Activated CD8-positive, alpha-beta memory T cell treated with anti-CD3 and anti-CD28 coated beads for 36 hours (primary cell): ENCODE results near the gene ASTL. TPM values are rescaled to one million over a fixed set of nuclear protein-coding genes. Genes with fewer than 3 reads are reported as not detected.

Experiments
- CTCF ChIA-PET: fragments of 350-600 bp; sonication (Branson Sonifier 250); formaldehyde crosslinking; loops from one replicate; lab custom pipeline; 2021; ENCODE audit warnings: antibody characterized with exemption; lab: Charles Lee
- POLR2A ChIA-PET: fragments of 350-600 bp; sonication (Branson Sonifier 250); formaldehyde crosslinking; loops from one replicate; lab custom pipeline; 2021; ENCODE audit warnings: antibody characterized with exemption; lab: Charles Lee
- total RNA-seq, 2 experiments: library from RNA; stranded (reverse); gene quantifications; one replicate each; pipeline ENCODE4 v1.2.3, GENCODE V29; 2021

Gene ASTL
- total RNA-seq, 2 experiments from 2014 or later: 18.1 to 19.3 TPM

- CTCF ChIA-PET: interaction anchor here (0.6 to 9.8 kb wide), 9 partner anchors 10 to 694 kb away, joined by 3 to 141 read pairs (median 4); partner anchors contain the start of genes ANKRD39, ASTL and DUSP2
- POLR2A ChIA-PET: interaction anchor here (0.5 to 10.7 kb wide), 8 partner anchors 11 to 44 kb away, joined by 3 to 240 read pairs (median 6); partner anchors contain the start of gene DUSP2
These were observed 25.6 kb upstream of the ASTL start for GRCh38 chr2:96163768-96164429.

- POLR2A ChIA-PET: interaction anchor here (1.0 to 10.7 kb wide), 6 partner anchors 11 to 45 kb away, joined by 3 to 240 read pairs (median 6); partner anchors contain the start of gene DUSP2
- CTCF ChIA-PET: interaction anchor here (0.6 to 9.8 kb wide), 7 partner anchors 10 to 171 kb away, joined by 3 to 141 read pairs (median 5); partner anchors contain the start of genes ASTL and DUSP2
These were observed 25.1 kb upstream of the ASTL start for GRCh38 chr2:96163415-96163767.

- ChIA-PET POLR2A (interaction anchor here (10.7 kb wide), 1 partner anchor 17 kb away, joined by 240 read pairs; the partner anchor contains the start of gene DUSP2), CTCF (interaction anchor here (0.7 to 9.8 kb wide), 4 partner anchors 12 to 169 kb away, joined by 3 to 141 read pairs (median 13); partner anchors contain the start of genes ASTL and DUSP2)
These were observed 23.6 kb upstream of the ASTL start for GRCh38 chr2:96161898-96162297.

GRCh38 chr2:96160366-96160765, 22.1 kb upstream of the ASTL start:
- POLR2A ChIA-PET: interaction anchor here (10.7 kb wide), 1 partner anchor 15 kb away, joined by 240 read pairs; the partner anchor contains the start of gene DUSP2
- CTCF ChIA-PET: interaction anchor here (2.9 to 9.8 kb wide), 3 partner anchors 14 to 22 kb away, joined by 8 to 141 read pairs (median 12); partner anchors contain the start of genes ASTL and DUSP2

DNA sequence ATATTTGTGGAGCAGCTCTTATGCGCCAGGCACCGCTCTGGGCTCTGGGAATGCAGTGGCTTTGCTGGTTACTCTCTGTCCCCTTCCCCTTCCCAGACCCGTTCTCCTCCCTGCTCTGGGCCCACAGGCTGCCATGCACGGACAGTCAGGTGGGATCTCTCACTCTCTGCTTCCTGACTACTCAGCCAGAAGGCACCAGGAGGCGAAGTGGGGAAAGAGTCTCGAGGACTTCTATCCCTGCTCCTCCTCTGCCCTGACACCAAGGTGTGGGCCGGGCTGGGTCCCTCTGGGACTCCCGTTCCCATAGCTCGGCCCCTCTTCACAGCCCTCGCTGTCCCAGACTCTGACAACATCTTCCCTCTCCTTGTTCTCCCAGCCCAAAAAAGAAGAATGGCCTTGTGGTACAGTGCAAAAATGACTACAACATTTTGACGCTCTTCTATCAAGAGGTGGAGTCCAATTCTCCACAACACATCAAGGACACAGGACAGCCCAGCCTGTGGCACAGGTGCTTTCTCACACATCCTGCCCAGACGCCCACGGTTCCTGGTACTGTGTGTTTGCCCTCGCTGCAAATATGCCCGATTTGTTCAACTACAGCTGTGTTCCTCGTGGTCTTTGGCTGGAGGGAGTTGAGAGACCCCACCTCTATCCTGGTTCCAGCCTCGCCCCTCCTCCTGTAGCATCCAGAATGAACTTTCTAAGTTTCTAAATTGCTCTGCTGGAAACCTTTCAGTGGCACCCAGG, 21.0 kb upstream of the ASTL start:
- CTCF ChIA-PET: interaction anchor here (2.7 to 9.8 kb wide), 4 partner anchors 8 to 20 kb away, joined by 7 to 141 read pairs (median 10); partner anchors contain the start of genes ASTL and DUSP2
- POLR2A ChIA-PET: interaction anchor here (1.3 to 10.7 kb wide), 2 partner anchors 14 to 21 kb away, joined by 8 to 240 read pairs; partner anchors contain the start of genes ASTL and DUSP2

DNA sequence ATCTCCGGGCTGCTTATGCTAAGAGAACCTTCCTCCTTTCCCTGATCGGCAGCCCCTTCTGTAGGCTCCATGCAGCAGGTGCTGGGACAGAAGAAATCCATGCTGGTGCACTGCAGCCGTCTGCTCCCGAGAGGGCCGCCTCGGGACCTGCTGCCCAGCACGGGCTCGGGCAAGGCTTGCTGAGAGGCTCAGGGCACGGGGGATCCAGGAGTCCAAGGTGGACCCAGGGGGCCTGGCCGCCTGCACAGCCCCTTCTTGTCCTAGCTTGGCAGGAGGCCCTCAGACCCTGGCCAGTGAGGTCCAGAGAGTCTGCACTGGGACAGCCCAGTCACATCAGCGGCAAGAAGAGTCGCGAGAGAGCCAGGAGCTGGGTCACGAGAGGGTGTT, 20.2 kb upstream of the ASTL start:
- CTCF ChIA-PET: interaction anchor here (2.7 to 9.8 kb wide), 4 partner anchors 8 to 20 kb away, joined by 7 to 141 read pairs (median 10); partner anchors contain the start of genes ASTL and DUSP2
- POLR2A ChIA-PET: interaction anchor here (1.3 to 10.7 kb wide), 3 partner anchors 13 to 50 kb away, joined by 6 to 240 read pairs (median 8); partner anchors contain the start of genes ASTL, DUSP2 and STARD7

DNA sequence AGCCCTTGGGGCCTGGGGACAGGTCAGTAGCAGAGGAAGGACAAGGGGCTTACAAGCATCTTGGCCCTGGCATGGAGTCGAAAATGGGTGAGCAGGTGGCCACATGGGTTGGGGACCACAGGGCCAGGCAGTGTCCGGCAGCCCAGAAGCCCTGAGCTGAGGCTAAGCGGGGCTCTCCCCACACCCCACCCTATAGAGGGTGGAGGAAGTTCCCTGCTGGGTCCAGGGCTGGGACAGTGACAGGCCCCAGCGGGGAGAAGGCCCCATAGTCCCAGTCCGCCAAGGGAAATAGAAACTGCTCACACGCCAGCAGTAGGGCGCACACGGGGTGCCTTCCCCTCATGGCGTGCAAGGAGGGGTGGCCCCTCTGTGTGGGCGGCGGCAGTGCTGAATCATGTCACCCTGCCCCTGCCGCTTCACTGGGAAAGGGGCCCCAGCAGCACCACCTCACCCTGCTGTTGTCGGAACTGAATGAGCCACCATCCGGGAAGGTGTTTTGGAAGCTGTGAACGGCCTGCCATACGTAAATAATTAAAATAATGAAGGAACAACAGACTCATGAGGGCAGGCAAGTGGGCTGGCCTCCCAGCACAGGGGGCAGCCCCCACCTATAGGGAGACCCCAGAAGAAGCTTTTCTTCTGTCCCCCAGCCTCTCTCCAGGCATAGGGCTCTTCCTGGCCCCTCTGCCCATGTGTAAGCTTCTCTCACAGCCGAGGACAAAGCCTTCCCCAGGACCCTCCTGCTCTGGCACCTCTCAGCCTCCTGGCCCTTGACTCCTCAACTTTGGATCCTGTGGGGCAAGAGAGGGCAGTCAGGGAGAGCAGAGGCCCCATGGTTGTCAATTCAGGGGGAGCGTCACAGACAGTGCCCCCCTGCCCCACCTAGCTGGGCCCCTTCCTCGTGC, 19.6 kb upstream of the ASTL start:
- ChIA-PET POLR2A (interaction anchor here (1.3 to 10.7 kb wide), 3 partner anchors 13 to 50 kb away, joined by 6 to 240 read pairs (median 8); partner anchors contain the start of genes ASTL, DUSP2 and STARD7), CTCF (interaction anchor here (2.7 to 9.8 kb wide), 4 partner anchors 9 to 19 kb away, joined by 7 to 141 read pairs (median 10); partner anchors contain the start of genes ASTL and DUSP2)

DNA sequence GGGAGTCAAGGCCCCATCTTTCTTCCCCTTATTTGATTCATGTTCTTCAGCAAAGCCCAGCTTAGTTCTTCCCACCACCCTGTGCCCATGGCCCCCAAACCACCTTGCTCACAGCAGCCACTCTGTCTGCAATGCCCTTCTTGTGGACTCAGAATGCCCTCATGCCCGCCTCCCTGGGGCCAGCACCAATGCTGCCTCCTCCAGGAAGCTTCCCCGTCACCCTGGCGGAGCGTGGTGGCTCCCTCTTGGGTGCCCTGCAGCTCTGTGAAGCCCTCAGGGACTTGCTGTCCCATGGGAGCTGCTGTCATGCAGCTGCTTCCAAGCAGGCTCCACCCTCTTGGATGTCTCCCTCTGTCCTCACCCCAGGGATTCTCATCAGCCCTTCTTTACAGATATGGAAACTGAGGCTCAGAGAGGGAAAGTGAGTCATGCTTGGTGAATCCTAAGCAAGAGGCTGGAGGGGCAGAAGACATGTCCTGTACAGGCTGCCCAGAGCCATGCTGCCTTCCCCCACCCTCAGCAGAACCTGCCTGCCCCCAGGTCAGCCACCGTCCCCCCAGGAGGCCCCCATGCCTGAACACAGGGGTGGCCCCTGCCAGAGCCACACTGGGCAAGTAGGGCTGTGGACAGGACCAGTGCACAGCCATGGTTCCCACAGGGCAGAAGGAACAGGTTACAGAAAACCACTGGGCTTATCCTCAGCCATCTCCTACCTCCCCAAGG, 18.8 kb upstream of the ASTL start:
- ChIA-PET CTCF (interaction anchor here (2.7 to 9.8 kb wide), 3 partner anchors 10 to 18 kb away, joined by 7 to 141 read pairs (median 12); partner anchors contain the start of gene DUSP2), POLR2A (interaction anchor here (1.5 to 10.7 kb wide), 2 partner anchors 12 to 51 kb away, joined by 6 to 240 read pairs; partner anchors contain the start of genes DUSP2 and STARD7)

DNA sequence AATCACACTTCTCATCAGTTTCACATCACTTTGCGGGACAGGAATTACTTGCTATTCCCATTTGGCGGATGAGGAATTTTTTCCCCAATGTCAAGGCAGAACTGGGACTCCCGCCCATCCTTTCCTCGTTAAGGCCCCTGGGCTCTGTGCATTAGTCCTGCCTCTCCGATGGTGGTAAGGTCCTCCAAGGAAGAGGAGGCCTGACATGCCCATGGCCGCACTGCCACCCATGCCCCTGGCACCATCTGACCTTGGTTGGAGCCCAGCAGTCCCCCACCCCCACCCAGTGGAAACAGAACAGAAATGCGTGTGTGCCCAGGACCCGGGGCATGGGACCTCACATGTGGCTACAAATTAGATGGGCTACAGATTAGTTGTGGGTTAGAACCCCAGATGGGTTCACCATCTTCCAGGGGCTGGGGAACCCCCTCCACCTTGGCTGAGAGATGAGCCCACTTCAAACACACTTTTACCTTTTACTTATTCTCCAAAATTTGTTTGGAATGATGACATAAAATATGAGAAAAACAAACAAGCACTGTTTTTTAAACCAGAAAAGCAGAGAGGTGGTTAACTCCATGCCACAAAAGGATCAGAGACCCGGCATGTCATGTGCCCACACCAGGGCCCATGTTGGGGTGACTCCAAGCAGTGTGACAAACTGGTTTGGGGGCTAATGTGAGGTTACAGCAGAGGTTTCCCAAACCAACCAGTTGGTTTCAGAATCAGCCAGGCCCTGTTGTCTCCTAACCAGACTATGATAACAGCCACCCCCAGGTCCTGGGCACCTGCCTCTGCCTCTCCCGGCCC, 17.9 kb upstream of the ASTL start:
- ChIA-PET POLR2A (interaction anchor here (10.7 kb wide), 1 partner anchor 11 kb away, joined by 240 read pairs; the partner anchor contains the start of gene DUSP2), CTCF (interaction anchor here (2.7 to 9.8 kb wide), 2 partner anchors 10 to 11 kb away, joined by 7 to 141 read pairs; partner anchors contain the start of gene DUSP2)

- ChIA-PET POLR2A (no interaction called here), CTCF (interaction anchor here (1.1 kb wide), 1 partner anchor 9 kb away, joined by 3 read pairs; no protein-coding TSS in a partner anchor)
These were observed 16.4 kb upstream of the ASTL start for GRCh38 chr2:96154506-96155380.

DNA sequence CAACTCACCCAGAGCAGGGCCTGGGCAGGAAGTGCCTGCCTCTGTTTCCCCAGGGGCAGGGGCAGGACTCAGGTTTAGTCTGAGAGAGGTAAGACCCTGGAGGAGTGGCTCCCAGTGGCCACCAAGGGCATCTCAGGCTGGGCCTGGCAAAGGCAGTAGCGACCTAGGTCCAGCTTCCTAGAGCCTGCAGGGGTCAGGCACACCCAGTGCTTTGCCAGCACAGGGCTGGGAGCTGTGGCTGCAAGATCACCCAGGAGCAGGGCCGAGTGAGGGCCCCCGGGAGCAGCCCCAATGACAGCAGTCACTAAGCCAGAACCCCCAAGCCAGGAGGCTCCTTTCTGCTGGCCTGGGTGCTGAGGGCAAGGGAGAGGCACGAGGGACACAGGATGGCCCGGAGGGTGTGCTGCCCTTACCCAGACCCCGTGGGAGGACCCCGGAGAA, 15.7 kb upstream of the ASTL start:
- CTCF ChIA-PET: interaction anchor here (0.8 to 1.1 kb wide), 2 partner anchors 8 to 11 kb away, joined by 3 read pairs; no protein-coding TSS in a partner anchor
- POLR2A ChIA-PET: interaction anchor here (1.1 kb wide), 1 partner anchor 11 kb away, joined by 3 read pairs; no protein-coding TSS in a partner anchor

GRCh38 chr2:96153291-96153713, 15.0 kb upstream of the ASTL start:
- POLR2A ChIA-PET: interaction anchor here (1.1 kb wide), 1 partner anchor 11 kb away, joined by 3 read pairs; no protein-coding TSS in a partner anchor
- CTCF ChIA-PET: interaction anchor here (0.8 to 1.1 kb wide), 2 partner anchors 7 to 10 kb away, joined by 3 read pairs; no protein-coding TSS in a partner anchor

DNA sequence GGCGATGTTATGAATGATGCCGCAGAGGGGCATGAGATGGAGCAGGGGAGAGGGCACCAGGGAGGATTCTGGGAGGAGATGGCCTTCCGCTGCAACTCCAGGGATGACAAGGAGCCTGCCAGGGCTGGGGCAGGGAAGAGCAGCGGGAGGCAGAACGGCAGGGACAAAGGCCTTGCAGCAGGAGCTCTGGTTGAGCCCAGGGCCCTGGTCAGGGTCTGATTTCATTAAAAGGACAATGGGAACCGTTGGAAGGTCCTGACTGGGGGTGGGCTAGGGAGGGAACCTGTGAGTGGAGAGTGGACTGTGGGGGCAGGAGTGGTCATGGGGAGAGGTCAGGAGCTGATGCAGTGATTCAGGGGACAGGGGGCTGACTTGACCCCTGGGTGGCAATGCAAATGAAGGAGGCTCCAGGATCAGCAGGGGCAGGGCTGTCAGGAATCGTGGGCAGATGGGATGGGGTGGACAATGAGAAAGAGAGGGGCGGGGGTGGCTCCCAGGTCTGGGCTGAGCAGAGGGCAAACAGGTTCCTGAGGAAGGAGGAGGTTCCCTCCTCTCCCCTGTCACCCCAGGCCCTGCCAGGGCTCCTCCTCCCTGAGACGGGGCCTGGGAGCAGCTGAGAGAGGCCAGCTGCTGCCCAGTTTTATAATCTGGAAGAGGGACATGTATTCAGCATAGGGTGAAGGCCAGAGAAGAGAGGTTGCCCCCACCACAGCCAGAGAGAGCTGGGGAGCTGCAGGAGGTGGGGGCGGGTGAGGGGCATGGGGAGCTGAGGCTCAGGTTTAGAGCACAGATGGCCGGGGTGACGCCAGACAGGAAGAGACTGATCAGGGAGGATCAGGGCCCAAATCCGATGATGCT, 14.2 kb upstream of the ASTL start:
- POLR2A ChIA-PET: interaction anchor here (0.5 to 1.4 kb wide), 3 partner anchors 10 to 376 kb away, joined by 3 to 4 read pairs (median 3); no protein-coding TSS in a partner anchor
- CTCF ChIA-PET: interaction anchor here (1.3 to 2.7 kb wide), 2 partner anchors 11 to 22 kb away, joined by 5 to 10 read pairs; no protein-coding TSS in a partner anchor
